NCI-H2029 treated with DMSO at 0.1 percent for 48 hours (cell line): ENCODE data around the gene AIMP1.

Source experiments
- DNase-seq: peaks from one replicate; lab custom pipeline; 2025; lab: John Stamatoyannopoulos, UW

Gene AIMP1

DNA sequence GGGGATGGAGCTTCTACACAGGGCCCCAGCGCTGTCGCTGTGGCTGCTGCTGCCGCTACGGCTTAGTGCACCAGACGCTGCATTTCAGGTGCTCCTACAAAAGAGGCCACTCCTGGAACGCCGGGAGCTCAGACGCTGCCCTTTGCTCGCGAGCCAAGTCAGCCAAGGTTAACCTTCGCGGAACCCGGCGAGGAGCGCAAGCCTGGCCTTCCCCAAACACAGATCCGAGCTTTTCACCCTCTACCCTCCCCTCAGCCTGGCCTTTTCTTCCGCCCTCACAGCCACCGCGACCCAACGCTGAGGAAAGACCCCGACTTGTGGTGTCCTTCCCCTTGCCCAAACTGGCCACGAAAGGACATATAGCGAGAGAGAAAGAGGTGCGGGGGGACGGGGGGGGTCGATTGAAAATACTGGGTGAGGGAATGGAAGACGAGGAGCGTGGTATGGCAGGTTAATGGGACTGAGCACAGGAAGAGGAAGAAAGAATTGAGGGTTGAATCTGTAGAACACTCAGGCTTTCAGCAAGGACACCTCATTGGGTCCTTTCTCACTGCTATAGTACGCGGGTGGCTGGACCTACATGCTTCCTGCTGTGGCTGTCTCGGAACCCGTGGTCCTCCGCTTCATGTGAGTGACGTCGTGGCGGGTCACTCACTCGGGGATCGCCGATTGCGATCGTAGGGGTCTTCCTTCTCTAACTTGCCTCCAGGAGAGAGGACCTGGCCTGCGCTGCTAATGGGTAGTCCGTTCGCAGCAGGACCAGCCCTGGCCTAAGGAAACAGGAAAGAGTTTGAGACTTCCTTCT, at the start of gene AIMP1, which contains the start of gene TBCK:
TSS of gene AIMP1 (plus strand) at position 583 of the 805 bp plus-strand sequence. CDS start 8,460 bp downstream, outside the sequence.
TSS of gene TBCK (minus strand) at position 242 of the 805 bp plus-strand sequence. CDS start 7,249 bp downstream, outside the sequence.
- DNase-seq = peak; percentile 74

DNA sequence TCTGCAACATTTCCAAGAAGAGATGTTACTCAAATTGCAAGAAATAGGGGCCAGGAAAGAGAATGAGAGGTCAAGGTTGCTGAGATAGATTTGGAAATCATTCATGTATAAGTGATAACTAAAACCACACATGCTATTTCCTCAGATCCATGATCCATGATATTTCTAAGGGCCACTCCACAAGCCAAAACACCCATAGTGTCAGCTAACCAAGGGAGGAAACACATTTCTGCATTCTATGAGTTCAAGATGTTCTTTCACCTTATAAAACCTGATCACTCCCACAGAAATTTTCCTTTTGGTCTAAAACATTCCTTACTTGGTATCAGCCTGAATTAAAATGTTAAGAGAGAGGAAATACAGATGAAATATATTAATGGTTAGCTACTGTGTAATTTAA, 47.6 kb upstream of the AIMP1 start:
- no peak for DNase-seq

DNA sequence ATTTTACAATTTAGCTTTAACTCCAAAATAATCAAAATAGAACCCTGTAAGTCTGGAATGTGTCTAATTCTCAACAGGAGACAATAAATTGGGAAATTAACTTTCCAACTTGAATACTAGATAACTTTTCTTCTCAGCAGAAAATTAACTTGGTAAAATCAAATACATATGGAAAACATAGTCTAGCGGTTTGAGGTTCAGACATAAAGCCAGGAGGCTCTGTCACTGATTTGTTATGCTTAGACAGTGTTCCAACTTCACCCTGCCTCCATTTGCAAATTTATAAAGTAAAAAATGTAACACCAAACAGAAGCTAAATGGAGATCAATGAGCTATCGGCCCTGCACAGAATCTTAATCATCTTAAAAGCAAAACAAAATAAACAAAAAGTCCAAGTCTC, 46.6 kb upstream of the AIMP1 start:
- no peak for DNase-seq

DNA sequence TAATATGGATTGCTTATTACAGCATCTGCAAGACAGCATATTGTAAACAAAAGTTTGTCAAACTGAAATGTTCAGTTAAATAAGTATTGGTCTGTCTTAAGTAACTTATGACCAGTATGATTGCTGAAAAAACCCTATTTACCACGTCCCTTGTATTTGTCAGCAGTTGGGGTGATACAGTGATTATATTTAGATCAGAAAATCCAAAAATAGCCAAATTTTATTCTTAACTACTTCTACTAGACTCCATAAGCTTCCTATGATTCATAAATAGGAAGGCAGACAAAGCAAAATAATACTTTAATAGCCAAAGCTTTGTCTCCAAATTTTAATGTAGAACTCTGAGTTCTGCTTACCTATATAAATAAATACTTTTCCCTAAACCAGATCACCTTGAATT, 45.6 kb upstream of the AIMP1 start:
- DNase-seq = no peak

DNA sequence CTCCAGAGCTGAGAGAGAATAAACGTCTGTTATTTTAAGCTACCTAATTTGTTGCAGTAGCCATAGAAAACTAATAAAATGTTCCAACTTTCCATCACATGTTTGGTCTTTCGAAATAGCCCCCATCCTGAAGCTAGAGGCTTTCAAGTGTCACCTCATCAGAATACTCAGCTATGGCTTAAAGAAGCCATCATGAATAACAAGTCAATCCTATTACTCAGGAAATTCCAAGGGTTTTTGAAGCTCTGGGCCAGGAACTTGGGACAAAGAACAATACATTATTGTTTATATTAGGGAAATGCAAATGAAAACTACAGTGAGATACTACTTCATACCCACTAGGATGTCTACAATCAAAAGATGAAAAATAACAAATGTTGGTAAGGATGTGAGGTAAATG, 42.5 kb upstream of the AIMP1 start:
- no peak for DNase-seq

DNA sequence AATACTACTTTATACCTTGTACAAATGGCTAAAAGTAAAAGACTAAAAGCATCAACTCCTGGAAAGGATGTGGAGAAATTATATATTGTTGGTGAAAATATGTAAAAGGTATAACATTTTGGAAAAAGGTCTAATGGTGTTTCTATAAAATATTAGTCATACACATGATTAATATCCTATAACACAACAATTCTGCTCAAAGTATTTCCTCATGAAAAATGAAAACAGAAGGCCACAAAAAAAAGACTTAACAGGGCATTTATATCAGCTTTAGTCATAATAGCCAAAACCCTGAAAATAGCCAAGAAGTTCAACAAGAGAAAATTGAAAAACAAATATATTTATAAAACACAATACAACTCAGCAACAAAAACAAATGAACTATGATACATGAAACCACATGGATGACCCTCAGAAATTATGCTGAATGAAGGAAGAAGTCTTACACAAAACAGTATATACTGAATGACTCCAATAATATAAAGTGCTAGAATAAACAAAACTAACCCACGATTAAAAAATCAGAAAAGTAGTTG, 39.1 kb upstream of the AIMP1 start:
- no peak for DNase-seq

DNA sequence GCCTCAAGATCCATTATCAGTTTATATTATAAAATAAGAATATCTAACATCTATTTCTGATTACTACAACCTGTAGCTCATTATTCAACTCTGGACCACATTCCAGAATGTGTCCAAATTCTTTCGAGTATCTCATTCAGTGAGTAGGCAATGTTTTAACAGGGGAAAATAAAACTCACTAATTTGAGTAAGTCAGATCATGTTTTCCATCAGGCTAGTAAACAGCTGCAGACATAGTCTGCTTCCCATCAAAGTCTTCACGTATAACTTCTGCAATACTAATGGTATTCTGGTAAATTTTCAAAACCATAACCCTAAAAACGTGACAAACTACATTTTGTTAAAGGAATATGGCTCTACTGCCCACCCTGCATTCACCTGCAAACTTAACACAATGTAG, 32.1 kb upstream of the AIMP1 start:
- DNase-seq = no peak

DNA sequence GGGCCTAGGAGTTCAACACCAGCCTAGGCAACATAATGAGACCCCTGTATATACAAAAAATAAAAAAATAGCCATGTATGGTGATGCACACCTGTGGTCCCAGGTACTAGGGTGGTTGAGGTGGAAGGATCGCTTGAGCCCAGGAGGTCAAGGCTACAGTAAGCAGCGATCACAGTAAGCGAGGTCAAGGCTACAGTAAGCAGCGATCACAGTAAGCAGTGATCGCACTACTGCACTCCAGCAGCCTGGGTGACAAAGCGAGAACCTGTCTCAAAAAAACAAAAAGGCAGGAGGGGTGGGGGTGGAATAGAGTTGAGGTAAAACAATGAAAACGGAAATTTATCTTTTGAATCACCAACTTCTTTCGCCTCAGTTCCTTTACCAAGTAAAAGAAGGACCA, 29.7 kb upstream of the AIMP1 start:
- DNase-seq = no peak

DNA sequence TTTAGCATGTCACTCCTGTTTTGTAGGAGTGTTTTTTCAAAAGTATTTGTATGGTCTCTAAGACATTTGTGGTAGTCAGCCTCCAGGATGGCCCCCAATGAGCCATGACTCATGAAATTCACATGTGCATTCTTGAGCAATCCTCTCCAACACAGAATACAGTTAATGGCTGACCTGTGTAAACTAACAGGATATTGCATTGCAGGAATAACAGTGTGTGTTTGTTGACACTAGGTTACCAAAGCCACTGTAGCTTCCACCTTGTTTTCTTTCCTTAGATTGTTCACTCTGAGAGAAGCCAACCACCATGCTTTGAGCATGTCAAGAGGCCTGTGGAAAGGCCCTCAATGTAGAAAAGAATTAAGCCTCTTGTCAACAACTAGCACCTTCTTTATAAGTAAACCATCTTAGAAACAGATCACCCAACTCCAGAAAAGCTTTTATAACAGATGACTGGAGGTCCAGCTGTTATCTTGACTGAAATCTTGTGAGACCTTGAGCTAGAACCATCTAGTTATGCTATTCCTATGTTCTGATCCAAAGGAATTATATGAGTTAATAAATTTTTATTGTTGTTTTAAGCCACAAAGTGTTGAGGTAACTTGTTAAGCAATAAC, 28.9 kb upstream of the AIMP1 start:
- peak; percentile 21 for DNase-seq

DNA sequence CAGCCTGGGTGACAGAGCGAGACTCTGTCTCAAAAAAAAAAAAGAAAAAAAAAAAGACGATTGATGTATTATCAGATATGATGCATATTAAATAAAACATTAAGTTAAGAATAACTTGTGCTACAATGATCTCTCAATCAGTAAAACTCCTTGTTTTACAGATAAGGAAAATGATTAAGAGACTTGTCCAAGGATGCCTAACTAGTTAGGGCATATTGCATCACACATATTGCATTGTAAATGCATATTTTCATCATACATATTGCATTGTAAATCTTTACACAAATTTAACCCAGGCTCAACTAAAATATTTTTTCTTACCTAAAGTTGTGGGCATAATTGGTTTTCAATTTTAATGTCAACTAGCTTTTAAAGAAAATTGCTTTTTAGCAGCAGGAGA, 26.6 kb upstream of the AIMP1 start:
- no peak for DNase-seq

DNA sequence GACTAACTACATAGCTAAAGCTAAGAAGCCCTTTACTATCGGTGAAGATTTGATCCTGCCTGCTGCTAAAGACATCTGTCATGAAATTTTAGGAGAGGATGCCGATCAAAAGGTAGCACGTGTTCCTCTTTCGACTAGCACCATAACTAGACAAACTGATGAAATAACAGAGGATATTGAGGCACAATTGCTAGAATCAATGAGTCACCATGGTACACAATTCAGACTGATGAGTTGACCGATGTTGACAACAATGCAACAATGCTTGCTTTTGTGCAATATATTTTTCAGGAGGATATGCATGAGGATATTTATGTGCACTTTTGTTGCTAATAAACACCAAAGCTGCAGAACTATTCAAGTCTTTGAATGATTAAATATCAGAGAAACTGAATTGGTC, 24.7 kb upstream of the AIMP1 start:
- no peak for DNase-seq

DNA sequence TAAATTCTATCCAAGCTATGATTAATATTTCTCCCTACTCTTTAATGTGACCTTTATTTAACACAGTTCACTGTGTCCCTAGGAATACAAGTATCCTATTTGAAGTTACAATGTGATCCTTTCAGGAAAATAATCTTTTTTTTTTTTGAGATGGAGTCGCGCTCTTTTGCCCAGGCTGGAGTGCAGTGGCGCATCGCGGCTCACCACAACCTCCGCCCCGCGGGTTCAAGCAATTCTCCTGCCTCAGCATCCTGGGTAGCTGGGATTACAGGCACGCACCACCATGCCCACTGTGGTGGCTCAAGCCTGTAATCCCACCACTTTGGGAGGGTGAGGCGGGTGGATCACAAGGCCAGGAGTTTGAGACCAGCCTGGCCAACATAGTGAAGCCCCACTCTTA, 22.3 kb upstream of the AIMP1 start:
- no peak for DNase-seq

DNA sequence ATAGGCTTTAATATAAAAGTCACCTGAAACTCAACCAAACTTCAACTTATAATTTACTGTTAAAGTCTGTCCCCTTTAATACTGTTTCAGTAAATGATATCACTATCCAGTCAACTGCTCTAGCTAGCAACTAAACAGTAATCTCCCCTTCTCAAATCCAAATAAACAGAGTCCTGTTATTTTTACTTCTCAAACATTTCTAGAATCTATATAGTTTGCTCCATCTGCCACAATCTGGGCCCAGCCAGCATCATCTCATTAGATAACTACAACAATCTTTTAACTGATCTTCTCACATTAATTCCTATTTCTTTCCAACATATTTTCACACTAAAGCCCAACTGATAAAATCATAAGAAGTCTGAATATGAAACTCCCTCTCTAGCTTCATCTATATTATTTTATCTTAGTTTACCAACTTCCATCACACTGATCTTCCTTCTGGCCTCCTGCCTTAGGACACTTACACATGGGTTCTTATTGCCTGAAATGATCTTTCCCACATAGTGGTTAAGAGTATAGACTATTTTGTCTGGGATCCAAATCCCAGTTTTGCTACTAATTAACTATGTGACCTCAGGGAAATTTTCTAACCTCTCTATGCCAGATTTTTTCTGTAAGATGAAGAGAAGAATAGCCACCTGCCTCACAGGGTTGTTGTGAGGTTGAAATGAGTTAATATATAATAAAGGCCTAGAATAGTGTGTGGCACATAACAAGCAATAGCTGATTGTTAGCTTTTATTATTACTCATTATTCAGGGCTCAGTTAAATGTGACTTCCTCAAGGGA, 18.9 kb upstream of the AIMP1 start:
- no peak for DNase-seq

DNA sequence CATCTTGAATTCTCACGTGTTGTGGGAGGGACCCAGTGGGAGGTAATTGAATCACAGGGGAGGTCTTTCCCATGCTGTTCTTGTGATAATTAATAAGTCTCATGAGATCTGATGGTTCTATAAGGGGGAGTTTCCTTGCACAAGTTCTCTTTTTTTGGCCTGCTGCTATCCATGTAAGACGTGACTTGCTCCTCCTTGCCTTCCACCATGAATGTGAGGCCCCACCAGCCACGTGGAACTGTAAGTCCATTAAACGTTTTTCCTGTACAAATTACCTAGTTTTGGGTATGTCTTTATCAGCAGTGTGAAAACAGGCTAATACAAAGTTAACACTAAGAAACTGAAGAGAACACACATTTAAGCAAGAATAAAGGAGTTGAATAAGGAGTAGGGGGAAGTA, 16.4 kb upstream of the AIMP1 start:
- no peak for DNase-seq

DNA sequence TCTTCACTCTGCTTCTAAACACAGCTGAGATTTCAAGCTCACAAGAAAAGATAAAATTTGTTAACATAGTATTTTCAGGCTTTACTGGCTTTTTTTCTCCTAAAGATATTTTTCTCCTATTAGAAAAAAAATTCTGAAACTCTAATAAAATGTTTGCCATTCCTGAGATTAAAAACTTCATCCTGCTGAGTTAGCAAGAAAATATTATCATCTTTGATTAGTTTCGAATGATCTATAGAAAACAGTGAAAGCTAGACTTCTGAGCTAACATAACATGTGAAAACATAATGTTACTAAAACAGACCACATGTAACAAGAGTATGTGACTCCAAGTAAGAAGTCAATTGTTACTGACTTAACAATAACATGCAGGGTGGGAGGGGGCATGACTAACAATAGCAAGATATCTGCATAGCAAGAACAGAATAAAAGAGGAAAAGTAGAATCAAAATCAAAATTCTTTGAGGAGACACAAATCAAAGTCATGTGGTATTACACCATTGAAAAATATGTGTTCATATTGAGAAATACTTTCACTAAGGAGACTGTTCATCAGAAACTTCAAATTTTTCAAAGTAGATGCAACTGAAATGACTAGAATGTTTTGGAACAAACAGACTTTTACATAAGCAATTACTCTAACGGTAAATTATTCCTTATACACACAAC, 14.8 kb upstream of the AIMP1 start:
- DNase-seq = no peak

DNA sequence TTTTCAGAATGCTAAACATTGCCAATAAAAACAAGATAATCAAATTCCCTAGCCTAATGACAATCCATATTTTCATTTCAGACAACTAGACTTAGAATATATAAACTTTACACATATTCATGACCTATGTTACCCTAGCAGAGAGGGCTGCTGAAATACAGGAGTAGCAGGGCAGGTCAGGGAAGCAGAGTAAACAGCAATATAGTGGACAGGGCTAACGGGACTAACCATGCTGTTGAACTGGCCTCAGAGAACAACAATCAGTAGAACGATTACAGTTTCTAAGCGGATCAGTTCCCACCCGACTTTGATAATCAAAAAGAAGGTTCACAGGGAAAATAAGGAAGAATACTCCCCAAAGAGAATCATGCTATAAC, 14.3 kb upstream of the AIMP1 start:
- DNase-seq = no peak

DNA sequence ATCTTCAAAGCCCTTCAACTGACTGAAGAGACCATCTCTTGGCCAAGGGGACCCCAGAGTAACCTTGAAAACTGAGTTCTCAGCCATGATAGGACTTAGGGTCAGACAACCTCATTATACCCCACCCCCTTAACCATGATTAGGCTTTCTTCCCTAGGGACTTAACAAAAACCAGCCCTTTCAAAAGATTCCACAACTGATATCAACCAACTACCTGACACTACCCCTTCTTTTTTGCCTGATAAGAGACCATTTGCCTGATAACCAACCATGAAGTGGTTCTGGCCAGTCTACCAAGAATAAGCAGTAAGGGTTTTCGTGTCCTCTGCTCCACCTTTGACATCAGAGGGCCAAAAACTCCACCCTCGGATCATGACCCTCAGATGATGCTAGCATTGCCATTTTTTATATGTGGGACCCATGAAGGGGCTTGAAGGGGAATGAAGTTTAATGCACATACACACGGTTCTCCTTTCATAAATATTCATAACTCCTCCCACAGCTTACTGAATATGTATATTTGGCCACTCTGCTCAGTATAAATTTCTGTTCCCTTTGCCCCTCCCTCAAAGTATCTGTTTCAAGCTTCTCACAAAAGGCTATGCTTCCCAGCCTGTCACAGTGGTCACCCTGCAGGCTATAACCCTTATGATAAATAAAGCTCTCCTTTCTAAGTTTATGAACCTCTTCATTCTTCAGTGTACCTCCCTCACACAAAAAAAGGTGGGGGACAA, 12.6 kb upstream of the AIMP1 start:
- no peak for DNase-seq

DNA sequence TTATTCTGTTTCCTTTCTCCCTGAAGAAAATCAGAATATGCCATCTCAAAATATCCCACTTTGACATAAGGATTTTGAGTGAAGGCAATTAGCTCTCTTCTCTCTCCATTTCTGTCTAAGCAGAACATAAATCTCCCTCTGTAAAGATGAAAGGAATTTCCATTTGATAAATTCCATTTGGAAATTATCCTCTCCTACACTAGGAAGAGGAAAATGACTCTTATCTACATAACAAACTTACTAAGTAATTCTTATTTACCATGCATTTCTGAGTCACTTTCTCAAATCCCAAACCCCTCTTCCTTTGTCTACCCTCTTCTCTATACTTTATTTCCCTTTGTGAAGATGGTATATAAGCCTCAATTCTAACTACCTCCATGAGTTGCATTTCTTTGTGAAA, 11.7 kb upstream of the AIMP1 start:
- DNase-seq = no peak

DNA sequence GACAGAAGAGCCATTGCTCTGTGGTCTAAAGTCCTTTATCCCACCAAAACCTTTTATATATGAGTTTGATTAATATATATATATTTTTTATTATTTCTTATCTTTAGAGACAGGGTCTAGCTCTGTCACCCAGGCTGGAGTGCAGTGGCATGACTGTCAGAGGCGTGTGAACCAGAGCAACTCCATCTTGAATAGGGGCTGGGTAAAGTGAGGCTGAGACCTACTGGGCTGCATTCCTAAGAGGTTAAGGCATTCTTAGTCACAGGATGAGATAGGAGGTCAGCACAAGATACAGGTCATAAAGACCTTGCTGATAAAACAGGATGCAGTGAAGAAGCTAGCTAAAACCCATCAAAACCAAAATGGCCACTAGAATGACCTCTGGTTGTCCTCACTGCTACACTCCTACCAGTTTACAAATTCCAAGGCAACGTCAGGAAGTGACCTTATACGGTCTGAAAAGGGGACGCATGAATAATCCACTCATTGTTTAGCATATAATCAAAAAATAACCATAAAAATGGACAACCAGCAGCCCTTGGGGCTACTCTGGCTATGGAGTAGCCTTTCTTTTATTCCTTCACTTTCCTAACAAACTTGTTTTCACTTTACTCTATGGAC, 10.8 kb upstream of the AIMP1 start:
- DNase-seq = no peak

DNA sequence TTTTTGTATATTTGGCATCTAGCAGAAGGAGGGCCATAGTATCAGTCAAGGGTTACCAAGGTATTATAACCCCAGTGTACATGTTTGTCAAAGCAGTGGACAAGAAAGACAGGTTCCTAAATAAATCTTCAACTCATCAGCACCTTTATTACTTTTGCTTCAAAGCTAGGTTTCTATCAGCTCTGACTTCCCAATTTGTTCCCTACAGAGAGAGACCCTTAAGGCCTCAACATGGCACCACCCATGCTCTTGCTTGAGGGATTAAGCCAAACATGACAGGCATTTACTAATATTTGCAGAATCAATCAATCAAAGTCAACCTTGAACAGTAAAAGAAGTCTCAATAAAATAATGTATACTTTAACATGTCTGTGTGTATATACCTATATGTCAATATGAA, 9.8 kb upstream of the AIMP1 start:
- no peak for DNase-seq

DNA sequence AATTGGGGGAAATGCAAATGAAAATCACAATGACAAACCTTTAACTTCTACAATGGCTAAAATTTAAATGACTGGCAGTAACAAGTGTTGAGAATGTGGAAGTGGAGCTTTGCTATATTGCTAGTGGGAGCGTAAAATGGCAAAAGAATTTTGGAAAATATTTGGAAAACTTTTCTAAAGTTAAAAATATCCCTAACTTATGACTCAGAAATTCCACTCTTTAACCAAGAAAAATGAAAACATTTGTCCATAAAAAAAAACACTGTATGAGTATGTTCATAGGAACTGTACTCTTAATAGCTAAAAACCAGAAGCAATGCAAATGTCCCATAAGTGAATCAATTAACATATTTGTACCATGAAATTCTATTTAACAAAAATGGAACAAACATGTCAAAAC, 4.0 kb upstream of the AIMP1 start:
- no peak for DNase-seq
